Sigmoid colon (tissue), 4 donors: ENCODE measurements around the gene SLIT1.

Experiments used
- CTCF ChIP-seq, 4 experiments: fragments of 450-650 bp in 3 of 4; fragments of 200-600 bp in 1 of 4; IDR thresholded peaks; one replicate each; pipeline ENCODE4 v1.5.1; 2016 to 2019; ENCODE audit warnings: antibody characterized with exemption in 4 of 4, mild to moderate bottlenecking in 3 of 4, moderate library complexity in 2 of 4
- POLR2AphosphoS5 ChIP-seq, 4 donors: sonication (generic); formaldehyde crosslinking; IDR thresholded peaks; one replicate each; pipeline ENCODE4 v1.6.1; 2017; ENCODE audit warnings: antibody characterized with exemption in 4 of 4

GRCh38 chr10:97226398-97226797, 40.6 kb upstream of the SLIT1 start:
- no peak for TF ChIP-seq CTCF (IDR thresholded peaks at IDR 0.05)
- TF ChIP-seq POLR2AphosphoS5 (IDR thresholded peaks at IDR 0.05) = no peak
